ENCODE results near the gene JAG2.

Gene JAG2

GRCh38 chr14:105139831-105140239 is 28.7 kb downstream of the JAG2 start:
- no peak for DNase-seq (ENCODE audit: low read depth in 2 of 2)

GRCh38 chr14:105139212-105139825 is 29.3 kb downstream of the JAG2 start:
- DNase-seq (ENCODE audit: low read depth in 2 of 2), result no peak

- no peak for DNase-seq (ENCODE audit: low read depth in 2 of 2)
Measured at GRCh38 chr14:105138551-105139111, 29.9 kb downstream of the JAG2 start.

- no peak for DNase-seq (ENCODE audit: low read depth in 2 of 2)
Measured at GRCh38 chr14:105138021-105138541, 30.5 kb downstream of the JAG2 start.

GRCh38 chr14:105137481-105138020 is 31.0 kb downstream of the JAG2 start:
- DNase-seq (ENCODE audit: low read depth in 2 of 2), result no peak

- no peak for DNase-seq (ENCODE audit: low read depth in 2 of 2)
Measured at GRCh38 chr14:105136401-105137322, 31.9 kb downstream of the JAG2 start.

GRCh38 chr14:105135700-105136395 is 32.7 kb downstream of the JAG2 start:
- no peak for DNase-seq (ENCODE audit: low read depth in 2 of 2)

GRCh38 chr14:105132921-105133654 is 35.5 kb downstream of the JAG2 start:
- no peak for DNase-seq (ENCODE audit: low read depth in 2 of 2)

- DNase-seq (ENCODE audit: low read depth in 2 of 2), result no peak
Measured at GRCh38 chr14:105131241-105131640, 37.3 kb downstream of the JAG2 start.

GRCh38 chr14:105128059-105128458 is 40.5 kb downstream of the JAG2 start:
- DNase-seq (ENCODE audit: low read depth in 2 of 2), result no peak

- DNase-seq (ENCODE audit: low read depth in 2 of 2), result no peak
Measured at GRCh38 chr14:105126981-105127329, 41.6 kb downstream of the JAG2 start.

- DNase-seq (ENCODE audit: low read depth in 2 of 2), result no peak
Measured at GRCh38 chr14:105126126-105126980, 42.2 kb downstream of the JAG2 start.

GRCh38 chr14:105124823-105125222 is 43.8 kb downstream of the JAG2 start:
- DNase-seq (ENCODE audit: low read depth in 2 of 2), result no peak

- DNase-seq (ENCODE audit: low read depth in 2 of 2), result no peak
Measured at GRCh38 chr14:105123981-105124765, 44.4 kb downstream of the JAG2 start.

GRCh38 chr14:105123064-105123665 is 45.4 kb downstream of the JAG2 start:
- DNase-seq (ENCODE audit: low read depth in 2 of 2), result no peak

- DNase-seq (ENCODE audit: low read depth in 2 of 2), result no peak
Measured at GRCh38 chr14:105120056-105120455, 48.5 kb downstream of the JAG2 start.

- DNase-seq (ENCODE audit: low read depth in 2 of 2), result no peak
Measured at GRCh38 chr14:105119408-105120025, 49.1 kb downstream of the JAG2 start.

- no peak for DNase-seq (ENCODE audit: low read depth in 2 of 2)
Measured at GRCh38 chr14:105118646-105119407, 49.7 kb downstream of the JAG2 start.

Measured in stimulated activated CD4-positive, alpha-beta T cell treated with anti-CD3 and anti-CD28 coated beads, Interleukin-15, amount 100 ng/mL, for 48 hours (primary cell).